HCT116 (cell line): ENCODE data around the gene MTM1. TPM values are rescaled to one million over a fixed set of nuclear protein-coding genes. Genes with fewer than 3 reads are reported as not detected.

Experiments used
- ATAC-seq: fragments of 200-7000 bp; cut with Tn5 transposase; 2 replicates; pipeline ENCODE4 v1.9.1; 2020; ENCODE audit warnings: mild to moderate bottlenecking, moderate library complexity
- BruUV-seq: library from RNA; stranded (reverse); fragments of 400-500 nt; replicated peaks from 2 replicates; lab custom pipeline; 2021; lab: Mats Ljungman, UMichigan
- CTCF ChIA-PET: fragments of 300-600 bp; sonication (Branson Sonifier 250); formaldehyde crosslinking; loops from one replicate; lab custom pipeline; 2021; ENCODE audit warnings: antibody characterized with exemption; lab: Charles Lee
- POLR2A ChIA-PET: fragments of 300-600, 350-600 bp; sonication (Branson Sonifier 250); formaldehyde crosslinking; loops from one replicate; lab custom pipeline; 2021; ENCODE audit warnings: antibody characterized with exemption; lab: Charles Lee
- RAD21 ChIA-PET, 2 experiments: fragments of 300-600 bp; sonication (Branson Sonifier 250); formaldehyde crosslinking; loops; one replicate each; lab custom pipeline; 2023; ENCODE audit warnings: low total read pairs in 2 of 2; ENCODE audit not compliant: uncharacterized antibody in 2 of 2, unreplicated experiment in 2 of 2, low non-redundant PET in 1 of 2; lab: Charles Lee
- DNase-seq: peaks from one replicate; pipeline ENCODE4 v3.0.0-alpha.2; 2010; ENCODE audit warnings: low read depth, low spot score
- H2AFZ ChIP-seq: fragments of 200-600 bp; shearing (Covaris generic), sonication (generic); 2 replicates; pipeline ENCODE4 v1.6.1; 2017; ENCODE audit warnings: low read depth, mixed run types, mixed read lengths, antibody characterized with exemption, low read length; ENCODE audit not compliant: poor library complexity, severe bottlenecking
- H3K27ac ChIP-seq: 2 replicates; pipeline ENCODE4 v1.5.1; 2012; ENCODE audit warnings: low read depth, low read length
- H3K27me3 ChIP-seq: fragments of 200-600 bp; sonication (generic); 2 replicates; pipeline ENCODE4 v1.6.1; 2016; ENCODE audit warnings: mixed run types, low read length, mixed read lengths; ENCODE audit not compliant: insufficient read depth
- H3K36me3 ChIP-seq, 2 experiments: fragments of 200-500 bp in 1 of 2; fragments of 200-600 bp in 1 of 2; sonication (Bioruptor generic) in 1 of 2; sonication (generic) in 1 of 2; 2 replicates each; pipeline versions ENCODE4 v1.5.1 to v1.6.1; 2014 to 2016; ENCODE audit warnings: low read length in 2 of 2, inconsistent platforms in 1 of 2, mixed read lengths in 1 of 2, mixed run types in 1 of 2; ENCODE audit not compliant: insufficient read depth in 2 of 2, control insufficient read depth in 1 of 2
- H3K4me1 ChIP-seq, 2 experiments: fragments of 200-600 bp in 1 of 2; sonication (generic) in 1 of 2; 2 replicates each; pipeline versions ENCODE4 v1.5.1 to v1.6.1; 2012 to 2017; ENCODE audit warnings: low read length in 2 of 2, inconsistent platforms in 1 of 2, mild to moderate bottlenecking in 1 of 2, mixed read lengths in 1 of 2, mixed run types in 1 of 2, moderate library complexity in 1 of 2; ENCODE audit not compliant: insufficient read depth in 2 of 2, control insufficient read depth in 1 of 2
- H3K4me2 ChIP-seq: fragments of 200-600 bp; sonication (generic); 2 replicates; pipeline ENCODE4 v1.6.1; 2017; ENCODE audit warnings: mixed run types, low read length, mixed read lengths
- H3K4me3 ChIP-seq, 2 experiments: fragments of 200-600 bp in 1 of 2; sonication (generic) in 1 of 2; replicated peaks in 1 of 2; 2 replicates each; pipeline ENCODE4 v1.5.1; 2011 to 2016; ENCODE audit warnings: low read length in 2 of 2, control low read depth in 1 of 2, low read depth in 1 of 2, mild to moderate bottlenecking in 1 of 2, mixed read lengths in 1 of 2, mixed run types in 1 of 2
- H3K79me2 ChIP-seq: fragments of 200-600 bp; sonication (generic); 2 replicates; pipeline ENCODE4 v1.6.1; 2017; ENCODE audit warnings: mild to moderate bottlenecking, mixed run types, low read length, moderate library complexity, mixed read lengths; ENCODE audit not compliant: insufficient read depth
- H3K9ac ChIP-seq: fragments of 200-600 bp; sonication (generic); 2 replicates; pipeline ENCODE4 v1.6.1; 2016; ENCODE audit warnings: low read length, mixed read lengths
- H3K9me2 ChIP-seq: fragments of 200-600 bp; sonication (generic), shearing (Covaris generic); 2 replicates; pipeline ENCODE4 v1.6.1; 2017; ENCODE audit warnings: mixed run types, mild to moderate bottlenecking, moderate library complexity; ENCODE audit not compliant: insufficient read depth
- H3K9me3 ChIP-seq, 2 experiments: fragments of 200-500 bp in 1 of 2; fragments of 200-600 bp in 1 of 2; sonication (Bioruptor generic) in 1 of 2; sonication (generic) in 1 of 2; 2 replicates each; pipeline ENCODE4 v1.6.1; 2014 to 2017; ENCODE audit warnings: low read length in 2 of 2, mixed read lengths in 2 of 2, inconsistent platforms in 1 of 2, low read depth in 1 of 2, mild to moderate bottlenecking in 1 of 2, mixed run types in 1 of 2, moderate library complexity in 1 of 2; ENCODE audit not compliant: control insufficient read depth in 1 of 2, insufficient read depth in 1 of 2
- H4K20me1 ChIP-seq: fragments of 200-600 bp; sonication (generic), shearing (Covaris generic); 2 replicates; pipeline ENCODE4 v1.6.1; 2017; ENCODE audit warnings: mixed run types, mild to moderate bottlenecking, moderate library complexity; ENCODE audit not compliant: insufficient read depth
- CBX3 ChIP-seq: IDR thresholded peaks from 2 replicates; pipeline ENCODE4 v1.6.1; 2012; ENCODE audit warnings: low read depth
- CEBPB ChIP-seq: IDR thresholded peaks from 2 replicates; pipeline ENCODE4 v1.6.1; 2012; ENCODE audit warnings: low read depth
- CTCF ChIP-seq, 3 experiments: fragments of 200-600 bp in 1 of 3; sonication (generic) in 1 of 3; IDR thresholded peaks in 2 of 3; conservative IDR thresholded peaks in 1 of 3; 2 replicates each; pipeline ENCODE4 v1.5.1; 2012 to 2017; ENCODE audit warnings: low read depth in 2 of 3, low read length in 2 of 3, antibody characterized with exemption in 1 of 3, borderline replicate concordance in 1 of 3, control low read depth in 1 of 3, mild to moderate bottlenecking in 1 of 3, mixed read lengths in 1 of 3, mixed run types in 1 of 3, moderate library complexity in 1 of 3; ENCODE audit not compliant: insufficient read depth in 1 of 3
- EGR1 ChIP-seq: IDR thresholded peaks from 2 replicates; pipeline ENCODE4 v1.6.1; 2012; ENCODE audit warnings: low read depth
- ELF1 ChIP-seq: IDR thresholded peaks from 2 replicates; pipeline ENCODE4 v1.6.1; 2012; ENCODE audit warnings: low read depth, borderline replicate concordance
- FOSL1 ChIP-seq: IDR thresholded peaks from 2 replicates; pipeline ENCODE4 v1.6.1; 2012; ENCODE audit warnings: low read depth
- POLR2A ChIP-seq: IDR thresholded peaks from 2 replicates; pipeline ENCODE4 v1.7.0; 2011; ENCODE audit warnings: borderline replicate concordance; ENCODE audit not compliant: insufficient read depth, insufficient read length; ENCODE audit errors: extremely low read depth
- POLR2AphosphoS5 ChIP-seq: IDR thresholded peaks from 2 replicates; pipeline ENCODE4 v1.6.1; 2011; ENCODE audit warnings: mild to moderate bottlenecking, low read depth, low read length, moderate library complexity
- RAD21 ChIP-seq: IDR thresholded peaks from 2 replicates; pipeline ENCODE4 v1.6.1; 2012; ENCODE audit warnings: low read depth, mild to moderate bottlenecking
- SIN3A ChIP-seq: IDR thresholded peaks from 2 replicates; pipeline ENCODE4 v1.6.1; 2012; ENCODE audit warnings: low read depth
- SP1 ChIP-seq: IDR thresholded peaks from 2 replicates; pipeline ENCODE4 v1.6.1; 2012; ENCODE audit warnings: low read depth
- ZNF274 ChIP-seq: fragments of 200-500 bp; sonication (Bioruptor generic); IDR thresholded peaks from 2 replicates; pipeline ENCODE4 v1.6.1; 2014; ENCODE audit warnings: mild to moderate bottlenecking, low read depth, low read length, inconsistent platforms
- intact Hi-C: fragments of 100-400 bp; cut with micrococcal nuclease; formaldehyde crosslinking; loops from 2 replicates; pipeline ENCODE4 v1.10.0; 2022
- total RNA-seq: library from RNA; stranded (reverse); gene quantifications from one replicate; pipeline ENCODE4 v1.2.1, GENCODE V29; 2021; ENCODE audit not compliant: unreplicated experiment

MTM1 gene
- total RNA-seq, 1 experiment from 2014 or later: 6.5 TPM

- no peaks in the 10 kb centered on the region for H3K36me3 ChIP-seq
- H3K4me1 ChIP-seq: no peaks in the 10 kb centered on the region
- no peak overlapping the region for H2AFZ ChIP-seq
- ChIA-PET CTCF (no interaction called here), RAD21 (no interaction called here), POLR2A (no interaction called here)
- ATAC-seq: no peak
- no peak overlapping the region for H3K27ac ChIP-seq
- H3K4me2 ChIP-seq: no peak overlapping the region
- no peak overlapping the region for H3K9ac ChIP-seq
- H3K9me2 ChIP-seq: no peaks in the 10 kb centered on the region
- no peaks in the 10 kb centered on the region for H3K27me3 ChIP-seq
- no peak for DNase-seq
- H3K4me3 ChIP-seq: no peak overlapping the region
- no TSS peak for BruUV-seq
- TF ChIP-seq CTCF (IDR thresholded peaks at IDR 0.05 in 2 of 3, conservative IDR thresholded peaks at IDR 0.05 in 1 of 3; ENCODE audit: borderline replicate concordance in 1 of 3, insufficient read depth in 1 of 3, low read depth in 2 of 3, low read length in 2 of 3) (no peak), POLR2A (no peak), RAD21 (no peak), CEBPB (no peak), CBX3 (no peak), ELF1 (no peak), SP1 (no peak), SIN3A (no peak), ZNF274 (no peak), FOSL1 (no peak), POLR2AphosphoS5 (no peak), EGR1 (no peak)
- no peaks in the 10 kb centered on the region for H3K79me2 ChIP-seq
- intact Hi-C loops: no loop called here
- no peaks in the 10 kb centered on the region for H3K9me3 ChIP-seq
- no peaks in the 10 kb centered on the region for H4K20me1 ChIP-seq
Measured at GRCh38 chrX:150605603-150606002, 37.2 kb downstream of the MTM1 start.
